Measurements from ENCODE around the gene USP20.

GRCh38 chr9:129906298-129906697 lies 71.0 kb downstream of the USP20 start:
- TF ChIP-seq CTCF (IDR thresholded peaks at IDR 0.05; ENCODE audit: insufficient read depth, low read length, poor library complexity, severe bottlenecking) (no peak), EZH2phosphoT487 (conservative IDR thresholded peaks at IDR 0.05; ENCODE audit: low read length) (no peak)

Measured in SU-DHL-6 (cell line).